ENCODE results near the gene MAD1L1.

MAD1L1 gene

GRCh38 chr7:1944619-1945210, 288.0 kb downstream of the MAD1L1 start:
- no peak for DNase-seq

GRCh38 chr7:1943933-1944618, 288.7 kb downstream of the MAD1L1 start:
- peak; percentile 39 for DNase-seq

- DNase-seq: no peak
Measured at GRCh38 chr7:1943326-1943725, 289.4 kb downstream of the MAD1L1 start.

GRCh38 chr7:1942941-1943289, 289.8 kb downstream of the MAD1L1 start:
- no peak for DNase-seq

- DNase-seq: no peak
Measured at GRCh38 chr7:1942243-1942940, 290.4 kb downstream of the MAD1L1 start.

GRCh38 chr7:1941464-1942242, 291.1 kb downstream of the MAD1L1 start:
- no peak for DNase-seq

- DNase-seq: no peak
Measured at GRCh38 chr7:1940863-1941262, 291.9 kb downstream of the MAD1L1 start.

- DNase-seq: peak; percentile 95
Measured at GRCh38 chr7:1940402-1940786, 292.4 kb downstream of the MAD1L1 start.

- DNase-seq: peak; percentile 30
Measured at GRCh38 chr7:1939434-1940401, 293.0 kb downstream of the MAD1L1 start.

- no peak for DNase-seq
Measured at GRCh38 chr7:1938788-1939433, 293.8 kb downstream of the MAD1L1 start.

- no peak for DNase-seq
Measured at GRCh38 chr7:1937252-1937605, 295.5 kb downstream of the MAD1L1 start.

- DNase-seq: no peak
Measured at GRCh38 chr7:1936531-1937251, 296.1 kb downstream of the MAD1L1 start.

GRCh38 chr7:1936006-1936310, 296.8 kb downstream of the MAD1L1 start:
- no peak for DNase-seq

GRCh38 chr7:1935176-1936005, 297.4 kb downstream of the MAD1L1 start:
- DNase-seq: no peak

- no peak for DNase-seq
Measured at GRCh38 chr7:1934756-1935155, 298.0 kb downstream of the MAD1L1 start.

- no peak for DNase-seq
Measured at GRCh38 chr7:1934017-1934416, 298.7 kb downstream of the MAD1L1 start.

GRCh38 chr7:1933066-1933750, 299.5 kb downstream of the MAD1L1 start:
- DNase-seq: no peak

GRCh38 chr7:1931951-1932270, 300.8 kb downstream of the MAD1L1 start:
- no peak for DNase-seq

- DNase-seq: no peak
Measured at GRCh38 chr7:1931256-1931950, 301.3 kb downstream of the MAD1L1 start.

All from activated CD4-positive, alpha-beta T cell treated with anti-CD3 and anti-CD28 coated beads, Interleukin-10, Interleukin-2, amounts not matched to agents 100 ng/mL and 50 ng/mL, durations not matched to agents 16 hours and 8 hours (primary cell).